Ovary (tissue), 3 donors: Measurements from ENCODE around the gene SMOC2.

Experiments used
- CTCF ChIP-seq, 3 donors: fragments of 450-650 bp in 2 of 3; fragments of 200-600 bp in 1 of 3; IDR thresholded peaks; one replicate each; pipeline versions ENCODE4 v1.5.1 to v1.8.0; 2016 to 2022; ENCODE audit warnings: antibody characterized with exemption in 3 of 3, mild to moderate bottlenecking in 1 of 3
- EP300 ChIP-seq: sonication (generic); formaldehyde crosslinking; IDR thresholded peaks from one replicate; pipeline ENCODE4 v1.6.1; 2017; ENCODE audit warnings: antibody characterized with exemption
- POLR2A ChIP-seq: fragments of 450-650 bp; IDR thresholded peaks from one replicate; pipeline ENCODE4 v1.6.1; 2017; ENCODE audit warnings: antibody characterized with exemption, mild to moderate bottlenecking, moderate library complexity
- donor health status: DM: no; HTN: no; CAD: no.

DNA sequence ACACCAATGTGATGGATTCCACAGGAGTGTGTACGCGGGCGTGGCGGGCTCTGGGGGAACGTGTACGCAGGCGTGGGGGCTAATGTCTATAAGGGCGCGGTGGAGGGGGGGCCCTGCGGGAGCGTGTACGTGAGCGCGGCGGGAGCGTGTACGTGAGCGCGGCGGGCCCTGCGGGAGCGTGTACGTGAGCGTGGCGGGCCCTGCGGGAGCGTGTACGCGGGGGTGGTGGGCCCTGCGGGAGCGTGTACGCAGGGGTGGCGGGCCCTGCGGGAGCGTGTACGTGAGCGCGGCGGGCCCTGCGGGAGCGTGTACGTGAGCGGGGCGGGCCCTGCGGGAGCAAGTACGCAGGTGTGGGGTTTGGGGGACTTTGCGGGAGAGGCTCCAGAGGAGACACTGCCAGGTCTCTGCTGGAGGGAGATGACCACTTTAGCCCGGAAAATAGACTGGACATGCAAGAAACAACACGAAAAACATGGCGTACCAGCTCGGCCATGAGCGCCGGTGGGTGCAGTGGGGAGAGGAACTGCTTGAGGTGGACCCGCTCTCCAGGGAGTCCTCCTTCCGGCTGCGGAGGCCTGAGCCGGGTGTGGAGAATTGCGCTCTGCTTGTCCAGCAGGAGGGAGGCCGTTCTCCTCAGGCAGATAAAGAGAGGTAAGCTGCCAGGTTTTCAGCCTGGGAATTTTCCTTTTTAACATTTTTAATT is 27.8 kb upstream of the SMOC2 start:
- TF ChIP-seq CTCF (IDR thresholded peaks at IDR 0.05): no peak
- TF ChIP-seq POLR2A: no peak
- no peak for TF ChIP-seq EP300
